ENCODE measurements around the gene FGFR2.
"Not testable (repeated sequence)": the region's sequence is repeated elsewhere in the genome, so short reads cannot be mapped to it uniquely, and the experiment has no call there.

Gene FGFR2

GRCh38 chr10:121559326-121560026 lies 38.8 kb downstream of the FGFR2 start:
- DNase-seq (ENCODE audit: extremely low read depth, low read depth): no peak
- TF ChIP-seq CTCF (IDR thresholded peaks at IDR 0.05; ENCODE audit: low read depth, low read length): no peak

- DNase-seq (ENCODE audit: extremely low read depth, low read depth): no peak
- no peak for TF ChIP-seq CTCF (IDR thresholded peaks at IDR 0.05; ENCODE audit: low read depth, low read length)
These were observed 40.0 kb downstream of the FGFR2 start for GRCh38 chr10:121558238-121558637.

- TF ChIP-seq CTCF (IDR thresholded peaks at IDR 0.05; ENCODE audit: low read depth, low read length): no peak
- DNase-seq (ENCODE audit: extremely low read depth, low read depth): no peak
These were observed 41.2 kb downstream of the FGFR2 start for GRCh38 chr10:121556918-121557573.

GRCh38 chr10:121556455-121556854 lies 41.8 kb downstream of the FGFR2 start:
- DNase-seq (ENCODE audit: extremely low read depth, low read depth): no peak
- no peak for TF ChIP-seq CTCF (IDR thresholded peaks at IDR 0.05; ENCODE audit: low read depth, low read length)

- not testable (repeated sequence) for DNase-seq (ENCODE audit: extremely low read depth, low read depth)
These were observed 43.3 kb downstream of the FGFR2 start for GRCh38 chr10:121554916-121555315.

- DNase-seq (ENCODE audit: extremely low read depth, low read depth): no peak
- no peak for TF ChIP-seq CTCF (IDR thresholded peaks at IDR 0.05; ENCODE audit: low read depth, low read length)
These were observed 44.6 kb downstream of the FGFR2 start for GRCh38 chr10:121553511-121554264.

- no peak for TF ChIP-seq CTCF (IDR thresholded peaks at IDR 0.05; ENCODE audit: low read depth, low read length)
- DNase-seq (ENCODE audit: extremely low read depth, low read depth): no peak
These were observed 45.5 kb downstream of the FGFR2 start for GRCh38 chr10:121552746-121553145.
